ENCODE data around the gene MACROD1. TPM values are rescaled to one million over a fixed set of nuclear protein-coding genes. Genes with fewer than 3 reads are reported as not detected.

MACROD1 gene
- total RNA-seq, 1 donor = 17.7 TPM

- Histone ChIP-seq H4K20me1 (ENCODE audit: insufficient read depth, low read length) (no peaks in the 10 kb centered on the region), H2AFZ (ENCODE audit: low read length) (no peak overlapping the region), H3K27me3 (ENCODE audit: insufficient read depth, low read length) (no peaks in the 10 kb centered on the region), H3K36me3 (ENCODE audit: insufficient read depth, low read length) (no peaks in the 10 kb centered on the region), H3K79me2 (ENCODE audit: insufficient read depth, low read length) (no peaks in the 10 kb centered on the region), H3K9me3 (ENCODE audit: low read depth, low read length) (no peaks in the 10 kb centered on the region), H3K4me1 (ENCODE audit: insufficient read depth, low read length) (peaks cover 8% of the 10 kb centered on the region), H3K4me3 (ENCODE audit: insufficient read depth, low read length) (no peak overlapping the region), H3K4me2 (ENCODE audit: insufficient read depth, low read length) (no peak overlapping the region), H3K27ac (ENCODE audit: low read depth, low read length) (no peak overlapping the region)
- DNase-seq (ENCODE audit: insufficient read length, low spot score, missing footprints) = no peak
- TF ChIP-seq CTCF (IDR thresholded peaks at IDR 0.05; ENCODE audit: extremely low read depth, low read depth, low read length) = no peak
These were observed 154.5 kb downstream of the MACROD1 start for GRCh38 chr11:64011371-64011770.

- H3K27me3 ChIP-seq (ENCODE audit: insufficient read depth, low read length) = no peaks in the 10 kb centered on the region
- no peak for TF ChIP-seq CTCF (IDR thresholded peaks at IDR 0.05; ENCODE audit: extremely low read depth, low read depth, low read length)
- no peak overlapping the region for H3K27ac ChIP-seq (ENCODE audit: low read depth, low read length)
- DNase-seq (ENCODE audit: insufficient read length, low spot score, missing footprints) = no peak
- H4K20me1 ChIP-seq (ENCODE audit: insufficient read depth, low read length) = no peaks in the 10 kb centered on the region
- H3K9me3 ChIP-seq (ENCODE audit: low read depth, low read length) = no peaks in the 10 kb centered on the region
- peaks cover 8% of the 10 kb centered on the region for H3K4me1 ChIP-seq (ENCODE audit: insufficient read depth, low read length)
- no peaks in the 10 kb centered on the region for H3K79me2 ChIP-seq (ENCODE audit: insufficient read depth, low read length)
- no peak overlapping the region for H2AFZ ChIP-seq (ENCODE audit: low read length)
- no peak overlapping the region for H3K4me3 ChIP-seq (ENCODE audit: insufficient read depth, low read length)
- no peaks in the 10 kb centered on the region for H3K36me3 ChIP-seq (ENCODE audit: insufficient read depth, low read length)
- H3K4me2 ChIP-seq (ENCODE audit: insufficient read depth, low read length) = no peak overlapping the region
These were observed 155.1 kb downstream of the MACROD1 start for GRCh38 chr11:64010783-64011182.

GRCh38 chr11:64009710-64010109 lies 156.2 kb downstream of the MACROD1 start:
- no peak overlapping the region for H3K4me3 ChIP-seq (ENCODE audit: insufficient read depth, low read length)
- DNase-seq (ENCODE audit: insufficient read length, low spot score, missing footprints) = no peak
- TF ChIP-seq CTCF (IDR thresholded peaks at IDR 0.05; ENCODE audit: extremely low read depth, low read depth, low read length) = no peak
- H3K36me3 ChIP-seq (ENCODE audit: insufficient read depth, low read length) = no peaks in the 10 kb centered on the region
- no peaks in the 10 kb centered on the region for H3K79me2 ChIP-seq (ENCODE audit: insufficient read depth, low read length)
- H3K27ac ChIP-seq (ENCODE audit: low read depth, low read length) = no peak overlapping the region
- H2AFZ ChIP-seq (ENCODE audit: low read length) = no peak overlapping the region
- H4K20me1 ChIP-seq (ENCODE audit: insufficient read depth, low read length) = no peaks in the 10 kb centered on the region
- H3K4me1 ChIP-seq (ENCODE audit: insufficient read depth, low read length) = peaks cover 8% of the 10 kb centered on the region
- H3K27me3 ChIP-seq (ENCODE audit: insufficient read depth, low read length) = no peaks in the 10 kb centered on the region
- H3K4me2 ChIP-seq (ENCODE audit: insufficient read depth, low read length) = no peak overlapping the region
- no peaks in the 10 kb centered on the region for H3K9me3 ChIP-seq (ENCODE audit: low read depth, low read length)

GRCh38 chr11:64008914-64009633 lies 156.8 kb downstream of the MACROD1 start:
- Histone ChIP-seq H3K36me3 (ENCODE audit: insufficient read depth, low read length) (no peaks in the 10 kb centered on the region), H2AFZ (ENCODE audit: low read length) (no peak overlapping the region), H3K79me2 (ENCODE audit: insufficient read depth, low read length) (no peaks in the 10 kb centered on the region), H3K27me3 (ENCODE audit: insufficient read depth, low read length) (no peaks in the 10 kb centered on the region), H3K4me3 (ENCODE audit: insufficient read depth, low read length) (no peak overlapping the region), H4K20me1 (ENCODE audit: insufficient read depth, low read length) (no peaks in the 10 kb centered on the region), H3K27ac (ENCODE audit: low read depth, low read length) (no peak overlapping the region), H3K4me2 (ENCODE audit: insufficient read depth, low read length) (no peak overlapping the region), H3K4me1 (ENCODE audit: insufficient read depth, low read length) (peaks cover 8% of the 10 kb centered on the region), H3K9me3 (ENCODE audit: low read depth, low read length) (no peaks in the 10 kb centered on the region)
- no peak for TF ChIP-seq CTCF (IDR thresholded peaks at IDR 0.05; ENCODE audit: extremely low read depth, low read depth, low read length)
- DNase-seq (ENCODE audit: insufficient read length, low spot score, missing footprints) = no peak
